CD14-positive monocyte (primary cell): ENCODE data around the gene DPH5. TPM values are rescaled to one million over a fixed set of nuclear protein-coding genes. Genes with fewer than 3 reads are reported as not detected.

Experiments
- DNase-seq, 3 donors: peaks; one replicate each; pipeline ENCODE4 v3.0.0-alpha.2; 2011 to 2022
- H2AFZ ChIP-seq: 2 replicates; pipeline ENCODE4 v1.6.0; 2012; ENCODE audit warnings: mild to moderate bottlenecking, low read depth, low read length, inconsistent platforms; ENCODE audit not compliant: insufficient read depth, poor library complexity, severe bottlenecking
- H3K27ac ChIP-seq, 2 donors: 1 replicate in 1 of 2; 2 replicates in 1 of 2; pipeline ENCODE4 v1.5.1; 2012 to 2013; ENCODE audit warnings: low read length in 2 of 2, control low read depth in 1 of 2, inconsistent platforms in 1 of 2, low read depth in 1 of 2, mild to moderate bottlenecking in 1 of 2
- H3K27me3 ChIP-seq, 2 donors: one replicate each; pipeline versions ENCODE4 v1.6.0 to v1.6.1; 2011 to 2013; ENCODE audit warnings: low read length in 2 of 2; ENCODE audit not compliant: control insufficient read depth in 2 of 2, insufficient read depth in 2 of 2
- H3K36me3 ChIP-seq, 2 donors: replicated peaks in 1 of 2; 1 replicate in 1 of 2; 2 replicates in 1 of 2; pipeline versions ENCODE4 v1.5.1 to v1.6.1; 2012 to 2013; ENCODE audit warnings: low read length in 2 of 2, control low read depth in 1 of 2, inconsistent platforms in 1 of 2, mild to moderate bottlenecking in 1 of 2; ENCODE audit not compliant: insufficient read depth in 2 of 2, control insufficient read depth in 1 of 2
- H3K4me1 ChIP-seq, 2 donors: 1 replicate in 1 of 2; 2 replicates in 1 of 2; pipeline versions ENCODE4 v1.5.1 to v1.6.1; 2012 to 2013; ENCODE audit warnings: low read length in 2 of 2, control low read depth in 1 of 2, inconsistent platforms in 1 of 2, mild to moderate bottlenecking in 1 of 2, moderate library complexity in 1 of 2; ENCODE audit not compliant: insufficient read depth in 2 of 2, control insufficient read depth in 1 of 2
- H3K4me2 ChIP-seq: replicated peaks from 2 replicates; pipeline ENCODE3; 2012; ENCODE audit warnings: low read length, moderate library complexity, mild to moderate bottlenecking; ENCODE audit not compliant: poor library complexity, severe bottlenecking; ENCODE audit errors: extremely low read depth
- H3K4me3 ChIP-seq, 3 experiments: fragments of 200-600 bp in 1 of 3; sonication (generic) in 1 of 3; replicated peaks in 1 of 3; 1 replicate in 2 of 3; 2 replicates in 1 of 3; pipeline ENCODE4 v1.5.1; 2011 to 2013; ENCODE audit warnings: low read length in 3 of 3, mild to moderate bottlenecking in 3 of 3, control low read depth in 2 of 3, low read depth in 2 of 3, inconsistent platforms in 1 of 3, moderate library complexity in 1 of 3
- H3K79me2 ChIP-seq: 2 replicates; pipeline ENCODE4 v1.6.0; 2012; ENCODE audit warnings: mild to moderate bottlenecking, control low read depth, inconsistent platforms, low read length, moderate library complexity; ENCODE audit not compliant: insufficient read depth
- H3K9ac ChIP-seq: 2 replicates; pipeline ENCODE4 v1.6.0; 2017; ENCODE audit warnings: low read length, mild to moderate bottlenecking; ENCODE audit not compliant: insufficient read depth, poor library complexity, severe bottlenecking
- H3K9me3 ChIP-seq, 2 donors: replicated peaks in 1 of 2; 1 replicate in 1 of 2; 2 replicates in 1 of 2; pipeline versions ENCODE4 v1.5.1 to v1.6.1; 2012 to 2013; ENCODE audit warnings: low read length in 2 of 2, control low read depth in 1 of 2; ENCODE audit not compliant: control insufficient read depth in 1 of 2, insufficient read depth in 1 of 2
- H4K20me1 ChIP-seq: 2 replicates; pipeline ENCODE4 v1.6.0; 2012; ENCODE audit warnings: mild to moderate bottlenecking, low read length, control low read depth, moderate library complexity; ENCODE audit not compliant: insufficient read depth
- H3K27ac Mint-ChIP-seq, 7 donors: one replicate each; pipeline ENCODE4 v1.8.0; 2020; ENCODE audit warnings: mild to moderate bottlenecking in 7 of 7, mixed read lengths in 7 of 7, moderate library complexity in 6 of 7, inconsistent platforms in 2 of 7
- H3K27me3 Mint-ChIP-seq, 3 donors: one replicate each; pipeline ENCODE4 v1.8.0; 2021 to 2022; ENCODE audit warnings: low read depth in 3 of 3, mild to moderate bottlenecking in 3 of 3, mixed read lengths in 3 of 3, moderate library complexity in 3 of 3, inconsistent platforms in 1 of 3
- H3K36me3 Mint-ChIP-seq, 2 donors: one replicate each; pipeline ENCODE4 v1.8.0; 2020; ENCODE audit warnings: mixed read lengths in 2 of 2, inconsistent platforms in 1 of 2, mild to moderate bottlenecking in 1 of 2
- H3K4me1 Mint-ChIP-seq: one replicate; pipeline ENCODE4 v1.8.0; 2020; ENCODE audit warnings: mild to moderate bottlenecking, mixed read lengths
- H3K4me3 Mint-ChIP-seq, 2 donors: one replicate each; pipeline ENCODE4 v1.8.0; 2020; ENCODE audit warnings: mild to moderate bottlenecking in 2 of 2, mixed read lengths in 2 of 2, moderate library complexity in 1 of 2
- H3K9me3 Mint-ChIP-seq, 7 donors: one replicate each; pipeline ENCODE4 v1.8.0; 2020 to 2022; ENCODE audit warnings: mixed read lengths in 7 of 7, mild to moderate bottlenecking in 6 of 7, moderate library complexity in 6 of 7, inconsistent platforms in 2 of 7
- WGBS: methylation state at CpG from one replicate; pipeline ENCODE4 v1.1.5; 2013; ENCODE audit warnings: missing lambda C conversion rate; ENCODE audit not compliant: insufficient coverage; 5-methylcytosine and 5-hydroxymethylcytosine counted together
- intact Hi-C, 2 donors: fragments of 100-400 bp; cut with micrococcal nuclease; formaldehyde crosslinking; loops; one replicate each; pipeline versions ENCODE4 v1.15.0 to v1.15.1; 2023
- polyA plus RNA-seq, 3 donors: library from polyadenylated mRNA; depleted of rRNA in 1 of 3; unstranded in 2 of 3; stranded (reverse) in 1 of 3; fragments of 300-500 nt in 2 of 3; fragments of >200 nt in 1 of 3; fragmentation: Illumina TruSeq in 2 of 3; gene quantifications; 1 replicate in 2 of 3; 2 replicates in 1 of 3; pipeline ENCODE4 v1.2.3, GENCODE V29; 2012 to 2021
- TF ChIP-seq, protein P1 (sequence below): fragments of 200-600 bp; IDR thresholded peaks from one replicate; pipeline ENCODE4 v1.8.0; 2022; ENCODE audit warnings: antibody characterized with exemption, mild to moderate bottlenecking

DPH5 gene
- polyA plus RNA-seq, 3 donors: 10.3 to 14.3 (median 12.0) TPM

GRCh38 chr1:101013776-101014175 lies 11.8 kb downstream of the DPH5 start:
- Mint-ChIP-seq H3K4me1 (peaks cover 8% of the 10 kb centered on the region), H3K27ac (no peak overlapping the region), H3K9me3 (peaks cover 0 to 2% (median 0%) of the 10 kb centered on the region in 7 donors), H3K4me3 (no peak overlapping the region), H3K27me3 (no peaks in the 10 kb centered on the region), H3K36me3 (peaks cover 31 to 33% of the 10 kb centered on the region in 2 donors)
- Histone ChIP-seq H3K4me1 (peaks cover 5 to 7% of the 10 kb centered on the region in 2 donors), H3K36me3 (peaks cover 8 to 31% of the 10 kb centered on the region in 2 donors), H3K9ac (no peak overlapping the region), H3K79me2 (no peaks in the 10 kb centered on the region), H3K4me2 (no peak overlapping the region), H3K27ac (no peak overlapping the region), H3K27me3 (no peaks in the 10 kb centered on the region), H4K20me1 (no peaks in the 10 kb centered on the region), H3K4me3 (no peak overlapping the region), H2AFZ (no peak overlapping the region), H3K9me3 (no peaks in the 10 kb centered on the region)
- intact Hi-C loops: no loop called here
- no CpG with 5 or more reads among the region's 1 CpG for WGBS
- TF ChIP-seq, protein P1, sequence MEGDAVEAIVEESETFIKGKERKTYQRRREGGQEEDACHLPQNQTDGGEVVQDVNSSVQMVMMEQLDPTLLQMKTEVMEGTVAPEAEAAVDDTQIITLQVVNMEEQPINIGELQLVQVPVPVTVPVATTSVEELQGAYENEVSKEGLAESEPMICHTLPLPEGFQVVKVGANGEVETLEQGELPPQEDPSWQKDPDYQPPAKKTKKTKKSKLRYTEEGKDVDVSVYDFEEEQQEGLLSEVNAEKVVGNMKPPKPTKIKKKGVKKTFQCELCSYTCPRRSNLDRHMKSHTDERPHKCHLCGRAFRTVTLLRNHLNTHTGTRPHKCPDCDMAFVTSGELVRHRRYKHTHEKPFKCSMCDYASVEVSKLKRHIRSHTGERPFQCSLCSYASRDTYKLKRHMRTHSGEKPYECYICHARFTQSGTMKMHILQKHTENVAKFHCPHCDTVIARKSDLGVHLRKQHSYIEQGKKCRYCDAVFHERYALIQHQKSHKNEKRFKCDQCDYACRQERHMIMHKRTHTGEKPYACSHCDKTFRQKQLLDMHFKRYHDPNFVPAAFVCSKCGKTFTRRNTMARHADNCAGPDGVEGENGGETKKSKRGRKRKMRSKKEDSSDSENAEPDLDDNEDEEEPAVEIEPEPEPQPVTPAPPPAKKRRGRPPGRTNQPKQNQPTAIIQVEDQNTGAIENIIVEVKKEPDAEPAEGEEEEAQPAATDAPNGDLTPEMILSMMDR: no peak
- DNase-seq: no peak

GRCh38 chr1:101008229-101008834 lies 17.3 kb downstream of the DPH5 start:
- H3K27me3 ChIP-seq: no peaks in the 10 kb centered on the region
- no peaks in the 10 kb centered on the region for H3K9me3 ChIP-seq
- no peak overlapping the region for H2AFZ ChIP-seq
- Mint-ChIP-seq H3K4me3 (no peak overlapping the region), H3K36me3 (peaks cover 22 to 24% of the 10 kb centered on the region in 2 donors), H3K4me1 (peaks cover 35% of the 10 kb centered on the region), H3K27me3 (no peaks in the 10 kb centered on the region), H3K9me3 (no peaks in the 10 kb centered on the region), H3K27ac (no peak overlapping the region)
- WGBS: 100% methylated on average over 1 of the region's 3 CpGs
- no peaks in the 10 kb centered on the region for H4K20me1 ChIP-seq
- intact Hi-C loops: no loop called here
- H3K4me2 ChIP-seq: no peak overlapping the region
- H3K4me3 ChIP-seq: no peak overlapping the region
- H3K79me2 ChIP-seq: no peaks in the 10 kb centered on the region
- peaks cover 23 to 40% of the 10 kb centered on the region in 2 donors for H3K4me1 ChIP-seq
- TF ChIP-seq, protein P1: no peak
- no peak for DNase-seq
- H3K9ac ChIP-seq: no peak overlapping the region
- no peak overlapping the region for H3K27ac ChIP-seq
- H3K36me3 ChIP-seq: peaks cover 8 to 21% of the 10 kb centered on the region in 2 donors
